Mucosa of rectum (tissue), 2 donors: ENCODE results near the gene AGPAT4.

Experiments used
- H3K27ac ChIP-seq, 2 donors: one replicate each; pipeline ENCODE4 v1.7.0; 2013; ENCODE audit warnings: inconsistent platforms in 2 of 2, low read depth in 2 of 2, low read length in 2 of 2
- H3K27me3 ChIP-seq, 2 donors: one replicate each; pipeline ENCODE4 v1.7.0; 2013; ENCODE audit warnings: low read length in 2 of 2; ENCODE audit not compliant: control insufficient read depth in 2 of 2, insufficient read depth in 2 of 2
- H3K36me3 ChIP-seq, 2 donors: one replicate each; pipeline ENCODE4 v1.7.0; 2013; ENCODE audit warnings: low read length in 2 of 2; ENCODE audit not compliant: control insufficient read depth in 2 of 2, insufficient read depth in 2 of 2
- H3K4me1 ChIP-seq, 2 donors: one replicate each; pipeline ENCODE4 v1.7.0; 2013; ENCODE audit warnings: low read length in 2 of 2, mild to moderate bottlenecking in 1 of 2; ENCODE audit not compliant: control insufficient read depth in 2 of 2, insufficient read depth in 2 of 2
- H3K4me3 ChIP-seq, 2 donors: one replicate each; pipeline ENCODE4 v1.7.0; 2013; ENCODE audit warnings: low read length in 2 of 2
- H3K9ac ChIP-seq, 2 donors: one replicate each; pipeline ENCODE4 v1.7.0; 2013; ENCODE audit warnings: low read length in 2 of 2, low read depth in 1 of 2, mild to moderate bottlenecking in 1 of 2
- H3K9me3 ChIP-seq, 2 donors: one replicate each; pipeline ENCODE4 v1.7.0; 2013; ENCODE audit warnings: low read length in 2 of 2; ENCODE audit not compliant: control insufficient read depth in 2 of 2
- donor health status: healthy.
- donor health status: Normal muscosa, but diverticular disease.

The AGPAT4 gene

DNA sequence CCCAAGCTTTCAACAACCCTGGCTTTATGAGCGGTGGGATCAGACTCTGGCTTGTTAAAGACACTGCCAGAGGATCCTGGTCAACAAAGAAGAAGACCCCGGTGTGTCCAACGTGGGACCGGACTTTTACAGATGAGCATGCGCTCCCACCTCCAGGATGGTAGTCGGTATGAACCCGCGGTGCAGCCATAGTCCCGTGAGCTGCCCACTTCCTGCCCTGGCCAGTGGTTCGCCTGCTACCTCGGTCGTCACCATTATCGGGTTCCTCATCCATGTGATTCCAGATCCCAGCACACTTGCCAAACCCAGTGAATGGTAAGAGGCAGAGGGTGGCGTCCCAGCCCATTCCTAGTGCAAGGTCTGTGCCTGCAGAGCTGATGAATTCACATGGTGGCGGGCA lies 112.7 kb downstream of the AGPAT4 start:
- Histone ChIP-seq H3K9ac (no peak overlapping the region), H3K4me1 (no peaks in the 10 kb centered on the region), H3K27ac (no peak overlapping the region), H3K4me3 (no peak overlapping the region), H3K36me3 (no peaks in the 10 kb centered on the region), H3K9me3 (no peaks in the 10 kb centered on the region), H3K27me3 (no peaks in the 10 kb centered on the region)

DNA sequence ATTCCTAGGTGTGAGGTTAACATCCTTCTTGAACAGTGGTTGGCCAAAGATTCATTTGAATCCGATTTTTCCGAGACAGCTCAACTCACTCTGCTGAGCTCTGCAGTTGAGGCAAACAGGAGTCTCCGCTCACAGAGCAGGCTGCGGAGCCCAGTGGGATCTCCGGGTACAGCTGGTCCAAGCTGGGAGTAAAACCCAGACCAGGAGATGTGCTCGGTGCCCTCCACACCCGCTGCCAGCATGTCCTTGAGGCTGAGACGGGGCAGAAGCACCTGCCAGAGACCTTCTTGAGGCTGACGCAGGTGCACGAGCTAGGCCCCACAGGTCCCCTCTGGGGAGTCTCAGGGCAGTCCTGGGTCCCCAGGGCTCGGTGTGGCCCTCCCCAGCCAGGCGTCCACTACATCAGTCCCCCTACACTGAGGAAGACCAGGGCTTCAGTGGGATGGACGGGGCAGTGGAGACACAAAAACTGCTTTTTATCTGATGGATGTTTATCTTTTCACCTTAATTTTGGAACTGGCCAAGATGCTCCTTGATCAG lies 119.0 kb downstream of the AGPAT4 start:
- Histone ChIP-seq H3K36me3 (no peaks in the 10 kb centered on the region), H3K27me3 (no peaks in the 10 kb centered on the region), H3K9me3 (no peaks in the 10 kb centered on the region), H3K4me3 (no peak overlapping the region), H3K9ac (no peak overlapping the region), H3K4me1 (no peaks in the 10 kb centered on the region), H3K27ac (no peak overlapping the region)

DNA sequence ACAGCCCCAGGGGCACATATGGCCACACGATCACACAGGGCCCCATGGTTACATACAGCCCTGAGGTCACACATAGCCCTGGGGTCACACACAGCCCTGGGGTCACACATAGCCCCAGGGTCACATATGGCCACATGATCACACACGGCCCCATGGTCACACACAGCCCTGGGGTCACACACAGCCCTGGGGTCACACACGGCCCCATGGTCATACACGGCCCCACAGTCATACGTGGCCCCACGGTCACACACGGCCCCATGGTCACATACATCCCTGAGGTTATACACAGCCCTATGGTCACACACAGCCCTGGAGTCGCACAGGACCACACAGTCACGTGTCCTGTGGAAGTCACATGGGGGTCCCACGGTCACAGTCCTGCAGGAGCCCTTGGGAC lies 120.1 kb downstream of the AGPAT4 start:
- H3K4me1 ChIP-seq: no peaks in the 10 kb centered on the region
- H3K27me3 ChIP-seq: no peaks in the 10 kb centered on the region
- H3K4me3 ChIP-seq: no peak overlapping the region
- H3K36me3 ChIP-seq: no peaks in the 10 kb centered on the region
- H3K9me3 ChIP-seq: no peaks in the 10 kb centered on the region
- no peak overlapping the region for H3K9ac ChIP-seq
- no peak overlapping the region for H3K27ac ChIP-seq

DNA sequence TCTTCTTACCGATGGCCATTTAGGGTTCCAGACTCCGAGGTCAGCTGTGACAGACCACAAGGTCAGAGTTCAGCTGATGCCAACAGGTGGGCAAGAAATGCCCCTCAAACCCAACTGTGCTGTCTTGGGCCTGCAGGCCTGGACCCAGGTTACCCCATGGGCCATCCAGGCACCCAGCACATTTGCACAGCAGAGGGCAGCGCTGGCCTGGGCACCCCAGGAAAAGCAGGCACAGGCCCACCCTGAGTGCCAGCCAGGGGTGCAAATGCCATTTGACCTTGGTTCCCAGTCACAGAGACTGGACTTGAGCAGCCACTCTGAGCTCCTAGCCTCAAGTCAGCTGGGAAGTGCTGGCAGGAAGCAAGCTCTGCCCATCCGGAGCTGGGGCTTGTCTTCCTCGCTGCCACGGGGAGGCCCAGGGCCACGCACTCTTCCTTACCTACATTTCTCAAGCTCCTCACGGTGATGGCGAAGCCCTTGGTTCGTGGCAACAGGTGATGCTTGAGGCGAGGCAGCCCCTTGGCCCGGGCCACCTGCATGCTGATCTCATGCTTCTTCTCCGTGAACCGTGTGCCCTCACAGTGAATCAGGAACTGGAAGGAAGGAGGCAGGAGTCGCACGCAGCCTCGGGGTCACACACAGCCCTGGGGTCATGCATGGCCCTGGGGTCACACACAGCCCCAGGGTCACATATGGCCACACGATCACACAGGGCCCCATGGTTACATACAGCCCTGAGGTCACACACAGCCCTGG lies 120.8 kb downstream of the AGPAT4 start:
- Histone ChIP-seq H3K27ac (no peak overlapping the region), H3K9me3 (no peaks in the 10 kb centered on the region), H3K36me3 (peaks cover 0 to 5% of the 10 kb centered on the region in 2 donors), H3K9ac (no peak overlapping the region), H3K4me3 (no peak overlapping the region), H3K4me1 (no peaks in the 10 kb centered on the region), H3K27me3 (no peaks in the 10 kb centered on the region)

- H3K27ac ChIP-seq: no peak overlapping the region
- peaks cover 0 to 5% of the 10 kb centered on the region in 2 donors for H3K36me3 ChIP-seq
- H3K4me3 ChIP-seq: no peak overlapping the region
- no peaks in the 10 kb centered on the region for H3K27me3 ChIP-seq
- H3K9me3 ChIP-seq: no peaks in the 10 kb centered on the region
- no peak overlapping the region for H3K9ac ChIP-seq
- no peaks in the 10 kb centered on the region for H3K4me1 ChIP-seq
Measured at GRCh38 chr6:161152527-161152862, 121.4 kb downstream of the AGPAT4 start.

GRCh38 chr6:161151660-161152526 lies 122.0 kb downstream of the AGPAT4 start:
- Histone ChIP-seq H3K4me1 (no peaks in the 10 kb centered on the region), H3K9me3 (no peaks in the 10 kb centered on the region), H3K27me3 (no peaks in the 10 kb centered on the region), H3K4me3 (no peak overlapping the region), H3K9ac (no peak overlapping the region), H3K27ac (no peak overlapping the region), H3K36me3 (peaks cover 0 to 5% of the 10 kb centered on the region in 2 donors)

GRCh38 chr6:161151059-161151645 lies 122.7 kb downstream of the AGPAT4 start:
- Histone ChIP-seq H3K4me1 (no peaks in the 10 kb centered on the region), H3K27me3 (no peaks in the 10 kb centered on the region), H3K4me3 (no peak overlapping the region), H3K9ac (no peak overlapping the region), H3K36me3 (peaks cover 0 to 5% of the 10 kb centered on the region in 2 donors), H3K9me3 (no peaks in the 10 kb centered on the region), H3K27ac (no peak overlapping the region)

- Histone ChIP-seq H3K4me3 (no peak overlapping the region), H3K9me3 (no peaks in the 10 kb centered on the region), H3K4me1 (no peaks in the 10 kb centered on the region), H3K27me3 (no peaks in the 10 kb centered on the region), H3K9ac (no peak overlapping the region), H3K36me3 (peaks cover 0 to 5% of the 10 kb centered on the region in 2 donors), H3K27ac (no peak overlapping the region)
Measured at GRCh38 chr6:161150566-161150965, 123.3 kb downstream of the AGPAT4 start.

GRCh38 chr6:161150136-161150535 lies 123.7 kb downstream of the AGPAT4 start:
- no peak overlapping the region for H3K27ac ChIP-seq
- no peaks in the 10 kb centered on the region for H3K27me3 ChIP-seq
- H3K9me3 ChIP-seq: no peaks in the 10 kb centered on the region
- H3K4me1 ChIP-seq: no peaks in the 10 kb centered on the region
- H3K9ac ChIP-seq: no peak overlapping the region
- H3K4me3 ChIP-seq: no peak overlapping the region
- H3K36me3 ChIP-seq: peaks cover 0 to 5% of the 10 kb centered on the region in 2 donors
